Activated T-cell treated with anti-CD3 and anti-CD28 coated beads, Interleukin-2, amount 50 U/mL, for 72 hours (primary cell): ENCODE measurements around the gene SLC45A1. TPM values are rescaled to one million over a fixed set of nuclear protein-coding genes. Genes with fewer than 3 reads are reported as not detected.

Source experiments
- ATAC-seq, 2 donors: fragments of 150-1000 bp; cut with Tn5 transposase; replicated peaks in 1 of 2; 2 replicates each; pipeline ENCODE4 v1.10.0; 2021; ENCODE audit warnings: moderate library complexity in 2 of 2, mild to moderate bottlenecking in 1 of 2
- DNase-seq, 2 donors: peaks; one replicate each; pipeline ENCODE4 v3.0.0; 2021 to 2022; ENCODE audit warnings: mixed read lengths in 1 of 2
- H3K27ac Mint-ChIP-seq: one replicate; pipeline ENCODE4 v1.8.0; 2022; ENCODE audit warnings: mild to moderate bottlenecking, moderate library complexity, mixed read lengths
- H3K27me3 Mint-ChIP-seq: one replicate; pipeline ENCODE4 v1.8.0; 2022; ENCODE audit warnings: low read depth, mixed read lengths
- H3K36me3 Mint-ChIP-seq, 2 donors: one replicate each; pipeline ENCODE4 v1.8.0; 2022; ENCODE audit warnings: mixed read lengths in 2 of 2, mild to moderate bottlenecking in 1 of 2; ENCODE audit not compliant: insufficient read depth in 2 of 2
- H3K4me1 Mint-ChIP-seq: one replicate; pipeline ENCODE4 v1.8.0; 2022; ENCODE audit warnings: low read depth, mixed read lengths
- H3K4me3 Mint-ChIP-seq, 2 donors: one replicate each; pipeline ENCODE4 v1.8.0; 2022; ENCODE audit warnings: mild to moderate bottlenecking in 2 of 2, mixed read lengths in 2 of 2, moderate library complexity in 2 of 2
- H3K9me3 Mint-ChIP-seq, 2 donors: one replicate each; pipeline ENCODE4 v1.8.0; 2022; ENCODE audit warnings: mixed read lengths in 2 of 2
- total RNA-seq, 2 donors: library from RNA; stranded (reverse); gene quantifications; one replicate each; pipeline ENCODE4 v1.2.3, GENCODE V29; 2022

The SLC45A1 gene
- total RNA-seq, 2 donors from 2014 or later, result 0.48 to 0.81 TPM

DNA sequence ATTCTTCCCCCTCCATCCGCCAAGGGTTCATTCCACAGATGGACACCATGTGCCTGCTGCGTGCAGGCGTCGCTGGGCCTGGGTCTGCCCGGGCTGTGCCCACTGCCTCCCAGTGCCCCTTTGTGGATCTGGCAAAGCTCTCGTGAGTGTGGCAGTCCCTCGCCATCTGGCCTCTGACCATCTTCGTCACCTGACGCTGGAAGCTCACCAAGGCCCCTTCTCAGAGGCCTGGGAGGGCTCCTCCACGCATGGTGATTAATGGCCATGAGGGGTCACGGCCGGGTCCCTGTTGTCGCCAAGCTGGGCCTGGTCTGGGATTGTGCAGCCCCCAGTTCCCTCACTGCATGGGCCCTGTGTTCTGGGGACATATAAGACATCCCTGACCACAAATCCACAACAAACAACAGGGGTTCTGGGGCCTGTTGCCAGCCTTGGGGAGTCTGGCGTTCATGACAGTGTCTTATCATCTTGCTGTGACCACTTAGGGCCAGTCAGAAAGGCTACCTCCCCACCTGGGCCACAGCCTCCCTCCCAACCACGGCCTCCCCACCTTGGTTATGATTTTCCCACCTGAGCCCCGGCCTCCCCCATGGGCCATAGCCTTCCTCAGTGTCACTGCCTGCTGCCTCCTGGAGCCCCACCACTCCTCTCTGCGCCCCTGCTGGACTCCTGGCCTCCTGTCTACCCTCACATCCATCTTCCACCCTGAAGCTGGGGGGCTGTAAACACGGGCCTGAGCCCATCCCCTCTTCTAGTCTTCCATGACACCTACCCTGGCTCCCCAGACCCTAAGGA is 27.9 kb downstream of the SLC45A1 start:
- Mint-ChIP-seq H3K4me3 (no peak overlapping the region), H3K36me3 (no peaks in the 10 kb centered on the region), H3K4me1 (peaks cover 5% of the 10 kb centered on the region), H3K27ac (peak overlapping the region; percentile 2), H3K27me3 (peaks cover 5% of the 10 kb centered on the region), H3K9me3 (no peaks in the 10 kb centered on the region)
- ATAC-seq, result no peak
- DNase-seq, result no peak

DNA sequence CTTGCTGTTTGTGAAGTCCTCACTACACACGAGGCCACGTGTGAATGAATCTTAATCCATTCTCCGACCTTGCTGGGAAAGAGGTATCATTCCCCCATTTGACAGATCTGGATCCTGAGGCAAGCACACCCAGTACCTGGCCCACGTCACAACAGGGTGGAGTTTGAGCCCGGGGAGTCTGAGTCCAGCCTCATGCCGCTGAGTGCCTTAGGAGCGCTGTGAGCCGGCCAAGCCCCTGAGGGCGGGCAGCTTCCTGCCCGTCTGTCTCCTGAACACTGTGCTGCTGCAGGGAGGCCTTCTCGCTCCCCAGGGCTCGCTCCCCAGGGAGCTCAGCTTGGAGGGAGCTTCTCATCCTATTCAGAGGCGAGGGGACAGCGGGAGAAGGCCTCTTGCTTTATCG is 29.7 kb downstream of the SLC45A1 start:
- Mint-ChIP-seq H3K36me3 (no peaks in the 10 kb centered on the region), H3K4me3 (no peak overlapping the region), H3K27ac (no peak overlapping the region), H3K9me3 (no peaks in the 10 kb centered on the region), H3K4me1 (peaks cover 5% of the 10 kb centered on the region), H3K27me3 (peaks cover 5% of the 10 kb centered on the region)
- DNase-seq (no peak), ATAC-seq (no peak)

DNA sequence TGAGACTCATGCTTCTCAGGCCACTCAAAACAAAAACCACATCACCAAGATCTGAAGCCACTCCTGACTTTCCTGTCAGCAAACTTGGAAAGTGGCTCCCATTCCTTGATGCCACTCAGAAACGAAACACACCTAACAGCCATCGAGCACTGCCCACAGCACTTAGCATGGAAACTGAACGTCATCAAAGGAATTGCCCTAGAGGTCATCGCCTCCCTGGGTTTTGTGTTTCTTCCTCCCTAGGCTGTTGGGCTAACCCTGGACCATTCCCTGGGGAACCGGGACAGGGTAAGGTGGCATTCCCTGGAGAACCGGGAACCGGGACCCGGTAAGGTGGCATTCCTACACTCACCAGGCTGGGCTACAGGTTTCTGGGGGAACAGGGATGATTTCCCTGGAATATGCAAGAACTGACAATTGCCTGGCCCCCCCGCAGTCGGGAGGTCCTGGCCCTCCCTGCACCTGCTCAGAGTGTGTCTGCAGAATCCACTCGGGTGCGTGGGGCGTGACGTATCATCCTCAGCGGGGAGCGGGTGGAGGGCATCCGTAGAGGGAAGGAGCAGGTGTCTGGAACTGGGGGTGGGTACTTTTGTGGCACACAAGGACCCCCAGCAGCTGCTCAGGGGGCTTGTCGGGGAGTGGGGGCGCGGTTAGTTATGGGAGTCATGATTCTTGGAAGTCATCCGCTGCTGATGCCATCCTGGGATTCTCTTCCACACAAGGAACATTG is 30.3 kb downstream of the SLC45A1 start:
- Mint-ChIP-seq H3K36me3 (no peaks in the 10 kb centered on the region), H3K27ac (no peak overlapping the region), H3K27me3 (peaks cover 5% of the 10 kb centered on the region), H3K4me1 (peaks cover 5% of the 10 kb centered on the region), H3K4me3 (no peak overlapping the region), H3K9me3 (no peaks in the 10 kb centered on the region)
- ATAC-seq (no peak), DNase-seq (no peak)

DNA sequence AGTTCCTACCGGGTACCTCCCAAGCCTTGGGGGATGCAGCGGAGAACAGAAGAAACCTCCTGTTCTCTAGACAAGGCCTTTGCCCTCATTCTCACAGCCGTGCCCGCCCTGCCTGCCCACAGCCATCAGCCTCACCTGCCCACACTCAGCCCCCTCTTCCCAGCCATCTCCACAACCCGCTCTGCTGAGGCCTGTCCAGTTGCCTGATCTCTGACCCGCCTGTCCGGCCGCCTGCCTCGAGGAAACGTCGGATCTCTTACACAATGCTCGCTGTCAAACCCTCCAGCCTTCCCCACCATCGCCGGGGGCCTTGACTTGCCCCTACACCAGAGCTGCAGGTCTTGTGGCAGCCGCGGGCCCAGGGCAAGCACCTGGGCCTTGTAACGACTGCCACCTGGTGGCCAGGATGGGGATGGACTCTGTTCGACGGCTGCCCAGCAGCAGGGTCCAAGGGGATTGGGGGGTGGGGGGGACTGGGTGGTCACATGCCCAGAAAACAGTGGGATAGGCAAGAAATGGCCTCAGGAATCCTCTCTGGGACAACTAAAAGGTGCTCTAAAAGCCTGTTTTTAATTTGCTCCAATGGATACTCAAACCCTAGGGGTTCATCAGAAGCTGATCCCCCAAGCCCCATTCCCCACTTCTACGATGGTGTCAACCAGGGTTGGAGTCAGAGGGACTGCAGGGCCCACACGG is 31.0 kb downstream of the SLC45A1 start:
- H3K27me3 Mint-ChIP-seq, result peaks cover 5% of the 10 kb centered on the region
- no peak overlapping the region for H3K27ac Mint-ChIP-seq
- H3K4me3 Mint-ChIP-seq, result no peak overlapping the region
- H3K9me3 Mint-ChIP-seq, result no peaks in the 10 kb centered on the region
- H3K4me1 Mint-ChIP-seq, result peaks cover 5% of the 10 kb centered on the region
- ATAC-seq (peak; percentile 71), DNase-seq (peak; percentile 70 to 77)
- peaks cover 0 to 1% of the 10 kb centered on the region in 2 donors for H3K36me3 Mint-ChIP-seq

DNA sequence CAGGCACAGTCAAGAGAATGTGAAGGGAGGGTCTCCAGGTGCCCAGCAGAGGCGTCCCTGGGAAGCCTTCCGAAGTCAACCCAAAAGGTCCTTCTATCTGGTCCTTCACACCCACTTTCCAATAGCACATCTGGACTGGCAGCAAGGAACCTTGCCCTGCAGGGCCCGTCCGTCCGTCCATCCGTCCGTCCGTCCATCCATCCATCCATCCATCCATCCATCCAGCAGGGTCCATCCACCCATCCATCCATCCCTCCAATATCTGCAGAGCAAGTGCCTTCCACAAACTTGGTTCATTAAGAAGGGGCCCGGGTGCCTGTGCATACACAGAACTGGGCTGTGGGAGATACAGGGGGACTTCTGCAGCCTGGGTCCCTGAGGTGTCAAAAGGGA is 31.6 kb downstream of the SLC45A1 start:
- Mint-ChIP-seq H3K36me3 (peaks cover 0 to 2% of the 10 kb centered on the region in 2 donors), H3K9me3 (no peaks in the 10 kb centered on the region), H3K27ac (no peak overlapping the region), H3K27me3 (peaks cover 5% of the 10 kb centered on the region), H3K4me1 (peaks cover 5% of the 10 kb centered on the region), H3K4me3 (no peak overlapping the region)
- ATAC-seq (peak in 1 of 2 donors; percentile 2), DNase-seq (no peak)

DNA sequence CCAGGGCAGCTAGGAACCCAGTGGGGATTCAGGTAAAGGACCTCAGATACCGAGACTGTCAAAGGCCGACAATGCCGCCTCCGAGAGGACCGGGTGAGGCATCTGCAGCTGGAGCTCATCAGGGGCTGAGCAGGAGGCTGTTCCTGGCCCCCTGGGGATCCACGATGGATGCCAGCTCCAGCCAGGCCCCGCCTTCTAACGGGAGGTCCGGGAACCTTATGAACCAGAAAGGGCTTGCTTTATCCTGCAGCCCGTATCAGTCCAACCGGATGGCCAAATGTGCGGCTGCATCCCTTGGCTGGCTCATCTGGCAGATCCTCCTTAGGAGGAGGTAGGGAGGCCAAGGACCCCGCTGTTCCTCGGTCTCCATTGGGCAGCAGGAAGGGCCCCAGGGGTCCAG is 32.0 kb downstream of the SLC45A1 start:
- Mint-ChIP-seq H3K27me3 (peaks cover 5% of the 10 kb centered on the region), H3K4me3 (no peak overlapping the region), H3K27ac (no peak overlapping the region), H3K36me3 (peaks cover 0 to 2% of the 10 kb centered on the region in 2 donors), H3K4me1 (peaks cover 5% of the 10 kb centered on the region), H3K9me3 (no peaks in the 10 kb centered on the region)
- ATAC-seq (no peak), DNase-seq (no peak)

DNA sequence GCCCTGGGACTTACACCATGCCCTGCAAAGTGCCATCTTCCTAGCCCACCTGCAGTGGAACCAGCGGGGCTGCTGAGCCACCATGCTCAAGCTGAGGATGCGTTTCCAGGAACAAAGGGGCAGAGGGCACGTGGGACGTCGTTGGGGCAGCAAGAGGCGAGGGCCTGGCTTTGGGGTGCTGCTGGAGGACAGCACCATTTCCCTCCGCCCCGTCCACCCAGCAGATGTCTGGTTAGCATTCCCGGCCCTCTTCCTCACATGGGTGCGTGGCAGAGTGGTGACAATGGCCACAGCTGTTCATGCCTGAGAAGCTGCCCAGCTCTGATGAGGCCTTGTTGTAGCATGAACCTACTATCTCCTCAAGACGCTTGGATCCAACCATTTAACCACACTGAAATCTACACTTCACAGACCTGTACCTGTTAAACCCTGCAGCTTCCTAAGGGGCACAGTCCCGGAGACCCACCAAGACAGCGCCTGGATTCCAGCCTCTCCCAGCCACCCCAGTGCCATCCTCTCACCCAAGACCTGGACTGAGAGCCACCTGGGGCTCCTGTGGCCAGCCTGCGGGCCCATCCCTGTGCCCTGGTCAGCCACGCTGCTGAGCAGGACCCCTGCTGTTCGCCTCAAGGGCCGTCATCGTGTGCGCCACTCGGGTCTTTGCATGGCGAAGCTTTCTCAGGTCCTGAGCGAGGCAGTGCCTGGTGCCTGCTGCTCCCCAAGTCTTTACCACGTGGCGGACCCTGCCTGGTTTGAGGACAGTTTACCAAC is 33.2 kb downstream of the SLC45A1 start:
- H3K4me3 Mint-ChIP-seq, result no peak overlapping the region
- DNase-seq (no peak), ATAC-seq (no peak)
- peaks cover 5% of the 10 kb centered on the region for H3K27me3 Mint-ChIP-seq
- no peaks in the 10 kb centered on the region for H3K9me3 Mint-ChIP-seq
- peaks cover 0 to 2% of the 10 kb centered on the region in 2 donors for H3K36me3 Mint-ChIP-seq
- no peak overlapping the region for H3K27ac Mint-ChIP-seq
- peaks cover 5% of the 10 kb centered on the region for H3K4me1 Mint-ChIP-seq

DNA sequence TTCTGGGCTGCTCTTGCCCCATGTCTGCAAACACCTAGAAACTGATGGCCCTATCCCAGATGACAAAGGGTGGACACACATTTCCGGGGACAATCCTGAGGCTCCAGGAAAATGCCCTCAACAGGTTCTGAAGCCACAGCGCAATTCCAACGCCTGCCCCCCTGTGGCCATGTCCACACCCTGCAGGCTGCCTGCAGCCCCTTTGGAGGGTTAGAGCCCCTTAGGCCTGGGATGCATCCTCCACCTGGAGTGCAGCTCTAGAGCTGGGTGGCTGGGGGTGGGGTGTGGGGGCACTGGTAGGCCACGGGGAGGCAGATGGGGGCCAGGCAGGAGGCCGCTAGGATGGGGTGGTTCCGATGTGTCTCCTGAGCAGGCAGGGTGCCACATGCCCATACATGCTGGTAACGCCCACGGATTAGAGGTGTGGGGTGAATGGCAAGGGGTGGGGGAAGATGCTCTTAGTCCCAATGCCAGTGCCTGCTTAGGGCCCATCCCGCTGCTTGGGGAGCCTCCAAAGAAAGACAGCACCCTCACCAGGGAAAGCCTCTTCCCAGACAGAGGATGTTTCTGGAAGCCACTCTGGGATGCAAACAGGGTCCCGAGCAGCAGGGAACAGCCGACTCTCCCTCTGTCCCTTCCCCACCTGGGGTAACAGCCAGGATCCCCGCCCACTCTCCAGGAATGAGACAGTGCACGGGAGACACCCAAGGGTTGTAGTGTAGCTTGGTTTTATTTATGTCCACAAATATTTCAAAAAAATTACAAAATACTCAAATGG is 34.0 kb downstream of the SLC45A1 start:
- H3K4me1 Mint-ChIP-seq, result peaks cover 5% of the 10 kb centered on the region
- peaks cover 1 to 2% of the 10 kb centered on the region in 2 donors for H3K36me3 Mint-ChIP-seq
- peaks cover 5% of the 10 kb centered on the region for H3K27me3 Mint-ChIP-seq
- no peaks in the 10 kb centered on the region for H3K9me3 Mint-ChIP-seq
- ATAC-seq, result peak in 1 of 2 donors; percentile 10
- no peak overlapping the region for H3K4me3 Mint-ChIP-seq
- DNase-seq, result peak in 1 of 2 donors; percentile 19
- H3K27ac Mint-ChIP-seq, result peak overlapping the region; percentile 26

DNA sequence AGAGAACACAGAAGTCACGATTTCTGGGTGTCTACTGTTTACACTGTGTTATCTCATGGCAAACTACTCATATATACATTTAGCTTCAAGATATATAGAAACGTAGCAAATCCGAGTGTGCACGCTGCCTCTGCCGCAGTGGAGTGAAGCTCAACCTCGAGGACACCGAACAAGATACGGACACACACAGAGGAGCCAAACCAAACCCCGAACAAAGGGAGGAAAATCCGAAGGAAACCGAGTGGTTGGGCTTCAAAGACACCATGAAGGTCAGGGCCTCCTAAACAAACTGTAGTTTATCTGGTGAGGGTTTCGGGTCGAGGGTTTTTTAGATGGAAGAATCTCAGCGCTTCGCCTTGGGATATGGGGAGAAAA is 34.5 kb downstream of the SLC45A1 start:
- Mint-ChIP-seq H3K27me3 (peaks cover 5% of the 10 kb centered on the region), H3K4me1 (peaks cover 5% of the 10 kb centered on the region), H3K9me3 (no peaks in the 10 kb centered on the region), H3K27ac (peak overlapping the region; percentile 26), H3K4me3 (no peak overlapping the region), H3K36me3 (peaks cover 2 to 4% of the 10 kb centered on the region in 2 donors)
- DNase-seq (no peak), ATAC-seq (no peak)

DNA sequence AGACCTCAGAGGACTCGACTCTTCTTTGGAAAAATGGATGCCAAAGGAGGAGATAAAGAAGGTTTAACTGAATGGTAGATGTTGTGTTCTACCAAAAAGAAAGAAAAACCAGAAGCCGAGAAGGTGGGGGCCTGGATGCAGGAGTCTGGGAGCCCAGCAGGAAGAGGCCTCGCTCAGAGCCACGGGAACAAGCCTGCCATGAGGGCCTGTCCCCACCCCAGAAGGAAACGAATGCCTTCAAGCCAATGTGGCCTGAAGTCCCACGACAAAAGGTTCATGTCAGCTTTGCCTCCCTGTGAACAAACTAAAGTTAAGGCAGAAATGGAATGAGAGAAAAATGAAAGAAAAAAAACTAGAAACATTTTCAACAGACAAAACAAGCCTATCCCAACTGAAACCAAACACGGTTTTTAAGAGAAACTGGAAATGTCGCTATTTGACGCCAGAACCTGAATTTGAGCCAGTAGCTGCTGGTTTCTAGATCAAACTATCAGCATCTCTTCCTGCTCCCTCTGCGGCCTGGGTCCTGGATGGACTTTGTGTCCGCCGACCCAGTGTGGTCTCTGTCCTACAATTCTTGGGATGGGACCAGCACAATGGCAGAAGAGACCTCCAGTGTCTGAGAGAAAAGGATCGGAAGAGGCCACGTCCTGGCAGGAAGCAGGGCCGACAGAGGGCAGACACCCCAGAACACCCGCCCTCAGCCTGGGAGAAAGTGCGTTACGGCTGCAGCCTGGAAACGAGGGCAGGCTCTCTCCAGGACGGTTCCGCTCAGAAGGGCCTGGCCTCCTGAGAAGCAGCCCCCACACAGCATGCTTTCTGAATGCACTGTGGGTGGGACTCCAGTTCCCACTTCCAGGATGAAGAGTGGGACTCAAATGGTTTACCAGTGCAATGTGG is 35.2 kb downstream of the SLC45A1 start:
- ATAC-seq (no peak), DNase-seq (no peak)
- Mint-ChIP-seq H3K4me3 (no peak overlapping the region), H3K9me3 (no peaks in the 10 kb centered on the region), H3K27ac (no peak overlapping the region), H3K27me3 (peaks cover 5% of the 10 kb centered on the region), H3K36me3 (peaks cover 2 to 6% of the 10 kb centered on the region in 2 donors), H3K4me1 (peaks cover 5% of the 10 kb centered on the region)

DNA sequence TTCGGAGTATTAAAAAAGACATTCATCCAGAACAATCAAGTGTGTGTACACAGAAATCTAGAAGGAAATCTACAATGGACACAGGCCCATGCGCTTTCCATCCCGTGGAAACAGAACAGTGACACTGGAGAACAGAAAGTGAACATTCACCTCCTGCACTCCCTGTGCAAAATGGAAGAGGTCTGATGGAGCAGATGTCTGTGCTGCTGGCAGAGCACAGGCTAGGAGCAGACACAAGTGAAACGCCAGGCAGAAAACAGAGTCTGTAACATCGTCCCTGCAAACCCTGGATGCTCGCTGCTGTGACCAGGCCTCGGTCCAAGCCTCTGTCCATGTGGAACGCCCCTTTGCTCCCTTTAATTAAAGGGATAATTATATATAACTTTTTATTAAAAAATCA is 36.1 kb downstream of the SLC45A1 start:
- Mint-ChIP-seq H3K4me1 (peaks cover under 1% of the 10 kb centered on the region), H3K4me3 (no peak overlapping the region), H3K36me3 (peaks cover 2 to 6% of the 10 kb centered on the region in 2 donors), H3K27ac (peak overlapping the region; percentile 57), H3K9me3 (no peaks in the 10 kb centered on the region), H3K27me3 (peaks cover under 1% of the 10 kb centered on the region)
- ATAC-seq (no peak), DNase-seq (no peak)
